ENCODE data around the gene NFE2L1.

DNA sequence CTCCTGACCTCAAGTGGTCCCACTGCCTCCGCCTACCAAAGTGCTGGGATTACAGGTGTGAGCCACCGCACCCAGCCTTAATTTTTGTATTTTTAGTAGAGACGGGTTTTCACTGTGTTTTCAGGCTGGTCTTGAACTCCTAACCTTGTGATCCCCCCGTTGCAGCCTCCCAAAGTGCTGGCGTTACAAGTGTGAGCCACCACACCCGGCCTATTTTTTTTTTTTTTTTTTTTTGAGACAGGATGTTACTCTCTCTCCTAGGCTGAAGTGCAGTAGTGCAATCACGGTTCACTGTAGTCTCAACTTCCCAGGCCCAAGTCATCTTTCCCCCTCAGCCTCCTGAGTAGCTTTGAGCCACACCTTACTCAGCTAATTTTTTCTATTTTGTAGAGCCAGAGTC lies 56.3 kb downstream of the NFE2L1 start:
- TF ChIP-seq, protein P1, sequence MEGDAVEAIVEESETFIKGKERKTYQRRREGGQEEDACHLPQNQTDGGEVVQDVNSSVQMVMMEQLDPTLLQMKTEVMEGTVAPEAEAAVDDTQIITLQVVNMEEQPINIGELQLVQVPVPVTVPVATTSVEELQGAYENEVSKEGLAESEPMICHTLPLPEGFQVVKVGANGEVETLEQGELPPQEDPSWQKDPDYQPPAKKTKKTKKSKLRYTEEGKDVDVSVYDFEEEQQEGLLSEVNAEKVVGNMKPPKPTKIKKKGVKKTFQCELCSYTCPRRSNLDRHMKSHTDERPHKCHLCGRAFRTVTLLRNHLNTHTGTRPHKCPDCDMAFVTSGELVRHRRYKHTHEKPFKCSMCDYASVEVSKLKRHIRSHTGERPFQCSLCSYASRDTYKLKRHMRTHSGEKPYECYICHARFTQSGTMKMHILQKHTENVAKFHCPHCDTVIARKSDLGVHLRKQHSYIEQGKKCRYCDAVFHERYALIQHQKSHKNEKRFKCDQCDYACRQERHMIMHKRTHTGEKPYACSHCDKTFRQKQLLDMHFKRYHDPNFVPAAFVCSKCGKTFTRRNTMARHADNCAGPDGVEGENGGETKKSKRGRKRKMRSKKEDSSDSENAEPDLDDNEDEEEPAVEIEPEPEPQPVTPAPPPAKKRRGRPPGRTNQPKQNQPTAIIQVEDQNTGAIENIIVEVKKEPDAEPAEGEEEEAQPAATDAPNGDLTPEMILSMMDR (conservative IDR thresholded peaks at IDR 0.05), result no peak
- no peak for TF ChIP-seq EZH2 (IDR thresholded peaks at IDR 0.05; ENCODE audit: low read depth)

Measured in PC-9 (cell line).